ENCODE data around the gene ZNF586.

The ZNF586 gene

GRCh38 chr19:57802269-57802668 is 32.8 kb downstream of the ZNF586 start:
- Histone ChIP-seq H3K4me1 (ENCODE audit: control insufficient read depth, insufficient read depth, low read length) (peaks cover 6% of the 10 kb centered on the region; the same call in 1 of the 2 replicates), H3K27ac (ENCODE audit: extremely low read depth, low read depth, low read length) (no peak overlapping the region), H3K36me3 (ENCODE audit: control insufficient read depth in 2 of 2, insufficient read depth in 1 of 2, low read length in 2 of 2) (peaks cover 18 to 31% of the 10 kb centered on the region in 2 experiments; a peak in 2 of 3 replicates), H3K9me3 (ENCODE audit: control insufficient read depth, insufficient read depth, low read depth, low read length) (no peaks in the 10 kb centered on the region), H3K4me3 (ENCODE audit: low read depth, low read length) (no peak overlapping the region)
- TF ChIP-seq ZNF416 (tag by site-specific recombination; IDR thresholded peaks at IDR 0.05) (no peak), ZNF248 (tag by site-specific recombination; IDR thresholded peaks at IDR 0.05) (no peak), ZNF302 (tag by site-specific recombination; IDR thresholded peaks at IDR 0.05; ENCODE audit: low read depth) (no peak), ZNF544 (tag by site-specific recombination; IDR thresholded peaks at IDR 0.05) (no peak), ZNF561 (tag by site-specific recombination; IDR thresholded peaks at IDR 0.05; ENCODE audit: borderline replicate concordance) (no peak), ZSCAN5A (tag by site-specific recombination; IDR thresholded peaks at IDR 0.05) (no peak)
- ChIA-PET POLR2A (interaction anchor here (0.6 kb wide), 1 partner anchor 17 kb away, joined by 8 read pairs; no protein-coding TSS in a partner anchor), CTCF (interaction anchor here (0.6 kb wide), 2 partner anchors 13 to 21 kb away, joined by 3 read pairs; partner anchors contain the start of gene ZNF552)

GRCh38 chr19:57803265-57803593 is 33.8 kb downstream of the ZNF586 start:
- POLR2A ChIA-PET = no interaction called here
- H3K9me3 ChIP-seq (ENCODE audit: control insufficient read depth, insufficient read depth, low read depth, low read length) = no peaks in the 10 kb centered on the region
- CTCF ChIA-PET = interaction anchor here (1.2 kb wide), 1 partner anchor 235 kb away, joined by 3 read pairs; no protein-coding TSS in a partner anchor
- H3K4me1 ChIP-seq (ENCODE audit: control insufficient read depth, insufficient read depth, low read length) = peaks cover 6% of the 10 kb centered on the region; the same call in 1 of the 2 replicates
- TF ChIP-seq ZNF639 (tag by site-specific recombination; IDR thresholded peaks at IDR 0.05) (no peak), ATF2 (tag by site-specific recombination; IDR thresholded peaks at IDR 0.05; ENCODE audit: low read depth) (no peak), KLF7 (tag by site-specific recombination; IDR thresholded peaks at IDR 0.05; ENCODE audit: borderline replicate concordance) (no peak), ZNF426 (tag by site-specific recombination; IDR thresholded peaks at IDR 0.05) (no peak), ZXDB (tag by site-specific recombination; IDR thresholded peaks at IDR 0.05) (no peak), PRDM1 (tag by site-specific recombination; IDR thresholded peaks at IDR 0.05) (peak; percentile 98), ZNF274 (IDR thresholded peaks at IDR 0.05; ENCODE audit: low read length) (no peak), ZNF274 (tag by site-specific recombination; IDR thresholded peaks at IDR 0.05; ENCODE audit: borderline replicate concordance) (no peak), ZNF341 (tag by site-specific recombination; IDR thresholded peaks at IDR 0.05; ENCODE audit: low read depth) (no peak), PATZ1 (tag by site-specific recombination; IDR thresholded peaks at IDR 0.05) (no peak), ZNF513 (tag by site-specific recombination; IDR thresholded peaks at IDR 0.05) (no peak), ZNF366 (tag by site-specific recombination; conservative IDR thresholded peaks at IDR 0.05) (peak; percentile 34; the same call in 1 of the 2 replicates), ZNF114 (tag by site-specific recombination; IDR thresholded peaks at IDR 0.05) (no peak), KLF1 (tag by site-specific recombination; IDR thresholded peaks at IDR 0.05) (no peak), KLF8 (tag by site-specific recombination; IDR thresholded peaks at IDR 0.05) (no peak), ZNF223 (tag by site-specific recombination; IDR thresholded peaks at IDR 0.05) (no peak), ZNF214 (tag by site-specific recombination; IDR thresholded peaks at IDR 0.05; ENCODE audit: borderline replicate concordance) (no peak), ZBTB44 (tag by site-specific recombination; IDR thresholded peaks at IDR 0.05) (no peak)
- peaks cover 27 to 34% of the 10 kb centered on the region in 2 experiments; a peak in 2 of 3 replicates for H3K36me3 ChIP-seq (ENCODE audit: control insufficient read depth in 2 of 2, insufficient read depth in 1 of 2, low read length in 2 of 2)
- H3K27ac ChIP-seq (ENCODE audit: extremely low read depth, low read depth, low read length) = 0 out of 2 replicates have a peak overlapping the region, but pooled peaks have one; percentile 41
- peak overlapping the region; percentile 42 for H3K4me3 ChIP-seq (ENCODE audit: low read depth, low read length)

Data from HEK293 (cell line).